Nucleus accumbens (tissue), 56 donors: Measurements from ENCODE around the gene USP17L30.
"Not testable (repeated sequence)": the region's sequence is repeated elsewhere in the genome, so short reads cannot be mapped to it uniquely, and the experiment has no call there.

Source experiments
- DNase-seq, 56 donors: peaks; one replicate each; lab custom pipeline; 2025; lab: John Stamatoyannopoulos, UW

The USP17L30 gene, protein sequence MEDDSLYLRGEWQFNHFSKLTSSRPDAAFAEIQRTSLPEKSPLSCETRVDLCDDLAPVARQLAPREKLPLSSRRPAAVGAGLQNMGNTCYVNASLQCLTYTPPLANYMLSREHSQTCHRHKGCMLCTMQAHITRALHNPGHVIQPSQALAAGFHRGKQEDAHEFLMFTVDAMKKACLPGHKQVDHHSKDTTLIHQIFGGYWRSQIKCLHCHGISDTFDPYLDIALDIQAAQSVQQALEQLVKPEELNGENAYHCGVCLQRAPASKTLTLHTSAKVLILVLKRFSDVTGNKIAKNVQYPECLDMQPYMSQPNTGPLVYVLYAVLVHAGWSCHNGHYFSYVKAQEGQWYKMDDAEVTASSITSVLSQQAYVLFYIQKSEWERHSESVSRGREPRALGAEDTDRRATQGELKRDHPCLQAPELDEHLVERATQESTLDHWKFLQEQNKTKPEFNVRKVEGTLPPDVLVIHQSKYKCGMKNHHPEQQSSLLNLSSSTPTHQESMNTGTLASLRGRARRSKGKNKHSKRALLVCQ

GRCh38 chr4:9362829-9363228 is at the start of gene USP17L30:
USP17L30 (plus strand) TSS chr4:9363129; CDS start chr4:9363129, 0 bp downstream.
- not testable (repeated sequence) for DNase-seq

DNA sequence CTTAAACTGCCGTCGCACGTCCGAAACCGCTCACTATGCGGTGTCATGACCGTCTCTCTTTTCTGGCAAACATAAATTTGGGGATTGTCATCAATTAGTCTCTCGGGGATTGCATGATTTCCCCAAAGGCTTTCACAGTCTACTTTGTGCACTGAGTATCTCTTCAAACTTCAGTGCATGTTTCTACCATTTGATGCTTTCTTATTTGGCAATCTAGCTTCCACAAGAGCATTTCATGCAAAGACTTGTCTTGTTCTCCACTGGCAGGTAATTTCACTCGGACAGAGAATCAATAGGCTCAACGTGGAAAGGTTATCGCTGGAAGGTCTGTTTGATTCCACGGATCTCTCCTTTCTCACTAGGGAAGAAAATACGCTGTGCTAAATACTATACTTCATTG is 38.7 kb upstream of the USP17L30 start:
- DNase-seq = not testable (repeated sequence)

- not testable (repeated sequence) for DNase-seq
Measured at GRCh38 chr4:9324865-9325264, 38.1 kb upstream of the USP17L30 start, which contains the start of gene USP17L24. USP17L24 (plus strand) TSS chr4:9325165; CDS start chr4:9325165, 0 bp downstream.

GRCh38 chr4:9329611-9330010 is 33.3 kb upstream of the USP17L30 start, which contains the start of gene USP17L25:
USP17L25 (plus strand) TSS chr4:9329911; CDS start chr4:9329911, 0 bp downstream.
- DNase-seq = not testable (repeated sequence)

GRCh38 chr4:9334358-9334757 is 28.6 kb upstream of the USP17L30 start, which contains the start of gene USP17L26:
USP17L26 (plus strand) TSS chr4:9334658; CDS start chr4:9334658, 0 bp downstream.
- not testable (repeated sequence) for DNase-seq

DNA sequence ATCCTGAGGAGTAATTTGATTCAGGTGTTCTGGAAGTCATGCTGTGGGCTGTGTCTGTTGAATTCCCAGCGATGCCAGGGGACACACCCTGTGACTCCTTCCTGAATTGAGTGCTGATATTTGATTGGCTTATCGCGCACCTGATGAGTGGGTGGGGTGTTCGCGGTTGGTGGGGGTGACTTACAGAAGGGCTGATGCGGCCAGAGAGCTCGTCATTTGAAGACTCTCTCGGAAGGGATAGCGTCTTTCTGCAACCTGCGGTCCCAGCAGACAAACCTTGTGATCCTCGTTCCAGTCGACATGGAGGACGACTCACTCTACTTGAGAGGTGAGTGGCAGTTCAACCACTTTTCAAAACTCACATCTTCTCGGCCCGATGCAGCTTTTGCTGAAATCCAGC is 23.8 kb upstream of the USP17L30 start, which contains the start of gene USP17L5:
USP17L5 (plus strand) TSS at position 301 of the 400 bp plus-strand sequence; CDS start at position 301, 0 bp downstream.
- not testable (repeated sequence) for DNase-seq

DNA sequence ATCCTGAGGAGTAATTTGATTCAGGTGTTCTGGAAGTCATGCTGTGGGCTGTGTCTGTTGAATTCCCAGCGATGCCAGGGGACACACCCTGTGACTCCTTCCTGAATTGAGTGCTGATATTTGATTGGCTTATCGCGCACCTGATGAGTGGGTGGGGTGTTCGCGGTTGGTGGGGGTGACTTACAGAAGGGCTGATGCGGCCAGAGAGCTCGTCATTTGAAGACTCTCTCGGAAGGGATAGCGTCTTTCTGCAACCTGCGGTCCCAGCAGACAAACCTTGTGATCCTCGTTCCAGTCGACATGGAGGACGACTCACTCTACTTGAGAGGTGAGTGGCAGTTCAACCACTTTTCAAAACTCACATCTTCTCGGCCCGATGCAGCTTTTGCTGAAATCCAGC is 19.1 kb upstream of the USP17L30 start, which contains the start of gene USP17L27:
USP17L27 (plus strand) TSS at position 301 of the 400 bp plus-strand sequence; CDS start at position 301, 0 bp downstream.
- not testable (repeated sequence) for DNase-seq

DNA sequence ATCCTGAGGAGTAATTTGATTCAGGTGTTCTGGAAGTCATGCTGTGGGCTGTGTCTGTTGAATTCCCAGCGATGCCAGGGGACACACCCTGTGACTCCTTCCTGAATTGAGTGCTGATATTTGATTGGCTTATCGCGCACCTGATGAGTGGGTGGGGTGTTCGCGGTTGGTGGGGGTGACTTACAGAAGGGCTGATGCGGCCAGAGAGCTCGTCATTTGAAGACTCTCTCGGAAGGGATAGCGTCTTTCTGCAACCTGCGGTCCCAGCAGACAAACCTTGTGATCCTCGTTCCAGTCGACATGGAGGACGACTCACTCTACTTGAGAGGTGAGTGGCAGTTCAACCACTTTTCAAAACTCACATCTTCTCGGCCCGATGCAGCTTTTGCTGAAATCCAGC is 14.3 kb upstream of the USP17L30 start, which contains the start of gene USP17L28:
USP17L28 (plus strand) TSS at position 301 of the 400 bp plus-strand sequence; CDS start at position 301, 0 bp downstream.
- not testable (repeated sequence) for DNase-seq

GRCh38 chr4:9350866-9351265 is 12.1 kb upstream of the USP17L30 start:
- not testable (repeated sequence) for DNase-seq

- DNase-seq = not testable (repeated sequence)
Measured at GRCh38 chr4:9353338-9353737, 9.6 kb upstream of the USP17L30 start, which contains the start of gene USP17L29. USP17L29 (plus strand) TSS chr4:9353638; CDS start chr4:9353638, 0 bp downstream.

GRCh38 chr4:9379881-9380280 is 17.0 kb downstream of the USP17L30 start:
- not testable (repeated sequence) for DNase-seq

DNA sequence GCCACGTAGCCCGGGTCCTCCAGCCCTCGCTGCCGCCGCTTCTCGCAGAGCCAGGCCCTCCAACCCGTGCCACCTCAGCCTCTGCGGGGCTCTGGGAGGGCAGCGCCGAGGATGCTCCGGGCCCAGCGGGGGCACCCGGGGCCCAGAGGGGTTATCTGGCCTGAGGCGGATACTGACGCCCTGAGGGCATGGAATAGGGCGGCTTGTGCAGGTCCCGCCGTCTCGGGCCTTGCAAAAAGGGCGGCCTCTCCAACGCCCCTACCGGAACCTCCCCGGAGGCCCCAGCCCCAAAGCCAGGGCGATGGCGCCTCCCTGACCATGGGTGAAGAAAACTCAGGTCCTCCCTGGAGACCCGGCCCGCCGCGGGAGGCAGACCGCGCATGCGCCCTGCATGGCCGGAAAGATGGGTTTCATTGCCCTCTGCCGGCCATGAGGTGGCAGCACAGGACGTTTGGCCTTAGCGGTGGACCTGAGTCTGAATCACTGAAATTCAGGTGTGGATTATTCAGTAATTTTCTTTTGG is 18.1 kb downstream of the USP17L30 start:
- DNase-seq = peak in 10 of 56 donors; percentile 2 to 39 (median 7)

- DNase-seq = no peak
Measured at GRCh38 chr4:9384126-9384525, 21.2 kb downstream of the USP17L30 start.

GRCh38 chr4:9389001-9389400 is 26.1 kb downstream of the USP17L30 start:
- DNase-seq = not testable (repeated sequence)

DNA sequence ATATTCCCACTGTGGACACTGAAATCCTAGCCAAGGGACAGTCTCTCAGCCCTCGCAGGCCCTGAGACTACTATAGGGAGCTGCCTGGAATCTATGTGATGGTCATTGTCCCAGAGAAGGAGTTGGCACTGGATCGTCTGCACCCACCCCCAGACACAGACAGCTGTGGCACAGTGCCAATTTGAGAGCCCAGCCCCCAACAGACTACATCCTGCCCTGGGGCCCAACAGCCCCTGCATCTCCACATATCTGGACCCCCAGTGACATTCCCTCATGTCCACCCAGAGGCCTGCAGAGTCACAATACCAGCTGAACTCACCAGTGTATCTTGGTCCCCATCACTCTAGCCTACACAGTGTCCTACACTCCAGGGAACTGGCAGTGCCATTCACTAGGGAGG is 42.8 kb downstream of the USP17L30 start:
- not testable (repeated sequence) for DNase-seq

- DNase-seq = not testable (repeated sequence)
Measured at GRCh38 chr4:9406491-9406890, 43.6 kb downstream of the USP17L30 start.

- DNase-seq = no peak
Measured at GRCh38 chr4:9409793-9410192, 46.9 kb downstream of the USP17L30 start.
